NCI-H1694 treated with DMSO at 0.1 percent for 48 hours (cell line): Measurements from ENCODE around the gene OR4E1.
"Not testable (repeated sequence)": the region's sequence is repeated elsewhere in the genome, so short reads cannot be mapped to it uniquely, and the experiment has no call there.

Experiments used
- DNase-seq: peaks from one replicate; lab custom pipeline; 2025; lab: John Stamatoyannopoulos, UW

OR4E1 gene

GRCh38 chr14:21673718-21674117 is at the start of gene OR4E1:
Gene OR4E1 (minus strand): TSS chr14:21673818. CDS start chr14:21670935, 2,883 bp downstream.
- DNase-seq, result no peak

DNA sequence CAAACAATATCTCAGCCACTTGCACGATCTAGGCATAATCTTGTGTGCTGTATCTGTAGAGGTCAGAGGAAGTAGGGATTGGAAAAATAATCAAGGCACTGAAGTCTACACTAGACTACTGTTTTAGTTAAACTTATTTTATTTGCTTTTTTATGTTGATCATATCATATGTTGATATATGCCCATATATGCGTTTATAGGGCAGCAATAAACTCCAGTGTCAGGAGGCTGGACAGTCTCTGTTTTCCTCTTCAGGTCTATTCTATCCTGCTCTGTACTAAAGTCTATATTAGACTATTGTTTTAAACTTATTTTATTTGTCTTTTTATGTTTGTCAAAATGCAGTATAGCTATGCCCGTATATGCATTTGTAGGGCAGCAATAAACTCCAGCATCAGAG is 47.9 kb upstream of the OR4E1 start:
- no peak for DNase-seq

- no peak for DNase-seq
These were observed 46.2 kb upstream of the OR4E1 start for GRCh38 chr14:21719841-21720240.

GRCh38 chr14:21714318-21714929 is 40.8 kb upstream of the OR4E1 start:
- no peak for DNase-seq

GRCh38 chr14:21712036-21712435 is 38.4 kb upstream of the OR4E1 start:
- DNase-seq, result no peak

DNA sequence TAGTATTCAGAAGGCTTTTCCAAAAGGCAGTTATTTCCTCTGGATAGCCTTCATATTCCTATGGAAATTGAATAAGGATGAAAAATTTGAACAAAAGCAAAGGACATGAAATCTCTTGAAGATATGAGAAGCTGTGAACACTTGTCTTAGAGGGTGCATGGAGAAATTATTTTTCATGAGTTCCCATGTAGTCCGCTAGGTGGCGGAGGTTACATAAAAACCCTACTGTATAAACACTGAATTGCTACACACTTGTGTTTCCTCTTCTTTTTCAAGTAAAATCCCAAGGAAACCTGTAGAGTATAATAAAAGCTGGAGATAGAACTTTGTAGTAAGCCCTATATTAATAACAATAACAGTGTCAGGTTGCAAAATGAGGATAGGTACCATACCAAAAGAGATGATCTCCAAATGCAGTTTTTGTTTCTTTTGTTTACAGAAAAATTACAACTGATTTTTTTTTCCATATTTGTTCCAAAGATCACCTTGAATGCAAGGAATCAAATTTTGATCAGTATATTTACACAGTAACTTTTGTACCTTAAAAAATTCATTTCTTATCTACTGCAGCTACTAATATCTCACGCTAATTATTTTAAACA is 37.8 kb upstream of the OR4E1 start:
- DNase-seq, result peak; percentile 55

GRCh38 chr14:21704338-21704737 is 30.7 kb upstream of the OR4E1 start:
- DNase-seq, result no peak

DNA sequence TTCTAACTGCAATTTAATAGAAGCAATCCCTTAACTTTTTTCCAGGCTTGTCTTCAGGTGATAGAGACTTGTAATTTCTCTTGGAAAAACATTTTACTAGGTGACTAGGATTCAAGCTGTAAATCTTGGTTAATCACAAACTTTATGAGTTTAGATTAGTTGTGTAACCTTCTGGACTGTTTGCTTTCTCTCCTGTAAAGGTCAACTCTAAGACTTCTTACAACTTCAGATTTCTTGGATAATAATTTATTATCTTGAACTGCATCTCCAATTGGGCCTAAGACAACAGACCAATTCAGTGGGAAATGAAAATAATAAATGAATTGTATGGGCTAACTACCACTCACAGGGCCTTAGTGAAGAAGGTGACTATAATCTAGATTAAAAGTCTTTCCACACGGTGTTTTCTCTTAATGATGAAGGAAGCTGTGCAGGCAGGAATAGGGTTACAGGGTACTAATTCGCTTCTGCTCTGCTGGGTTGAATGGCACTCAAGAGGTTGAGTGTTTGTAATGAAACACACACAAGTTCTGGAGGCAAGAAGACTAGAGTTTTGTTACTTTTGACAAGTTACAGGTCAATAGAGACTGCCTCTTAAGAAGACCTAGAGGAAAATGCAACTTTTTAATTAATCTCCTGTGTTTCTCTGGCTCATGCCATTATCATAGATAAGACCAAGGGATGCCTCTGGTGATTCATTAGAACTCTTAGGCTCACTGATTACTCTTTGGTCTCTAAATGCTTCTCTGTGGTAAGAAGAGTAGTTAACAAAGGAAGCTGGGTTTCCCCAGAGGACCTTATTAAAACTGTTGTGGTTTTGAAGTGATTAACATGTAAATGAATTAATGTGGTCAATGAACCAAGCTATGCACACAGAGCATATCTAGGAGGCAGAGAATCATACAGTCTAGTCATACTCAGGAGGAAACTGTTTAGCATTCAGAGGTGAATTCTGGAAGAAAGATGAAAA is 30.0 kb upstream of the OR4E1 start:
- DNase-seq, result no peak

- DNase-seq, result no peak
These were observed 28.7 kb upstream of the OR4E1 start for GRCh38 chr14:21702316-21702715.

DNA sequence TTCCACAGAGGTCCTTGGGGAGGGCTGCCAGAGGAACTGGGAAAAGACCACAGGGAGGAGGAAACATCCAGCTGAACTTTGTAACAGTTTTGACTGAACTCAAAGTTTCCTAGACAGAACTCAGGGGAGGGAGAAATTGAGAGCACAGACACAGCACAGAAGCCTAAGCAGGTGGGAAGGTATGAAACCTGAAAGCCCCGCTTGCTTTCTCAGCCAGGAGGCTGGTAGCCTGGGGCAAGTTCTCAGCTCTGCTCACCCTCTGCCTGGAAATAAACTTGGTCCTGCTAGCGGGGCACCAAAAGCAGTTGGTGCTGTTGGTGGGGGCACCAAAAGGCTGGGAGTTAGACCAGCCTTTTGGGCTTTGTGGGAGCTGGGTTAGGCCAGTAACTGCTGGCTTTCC is 25.9 kb upstream of the OR4E1 start:
- DNase-seq, result no peak

GRCh38 chr14:21698538-21698937 is 24.9 kb upstream of the OR4E1 start:
- DNase-seq, result not testable (repeated sequence)

- DNase-seq, result not testable (repeated sequence)
These were observed 24.0 kb upstream of the OR4E1 start for GRCh38 chr14:21697662-21698061.

DNA sequence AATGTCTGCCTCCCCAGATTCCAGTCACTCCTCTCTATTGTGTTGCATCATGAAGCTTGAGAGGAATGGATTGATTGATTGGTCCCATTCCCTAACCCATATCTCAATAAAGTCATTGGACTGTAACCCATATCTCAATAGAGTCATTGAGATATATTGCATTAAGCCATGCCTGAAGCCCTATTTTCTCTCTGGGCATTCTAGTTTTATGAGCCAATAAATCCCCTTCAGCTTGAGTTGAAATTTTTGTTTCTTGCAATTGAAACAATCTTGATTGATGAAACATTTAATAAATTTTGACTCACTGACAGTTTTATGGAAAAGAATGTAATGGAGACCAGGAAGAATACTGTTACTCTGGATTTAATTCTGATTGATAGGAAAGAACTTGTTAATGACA is 20.8 kb upstream of the OR4E1 start:
- no peak for DNase-seq

DNA sequence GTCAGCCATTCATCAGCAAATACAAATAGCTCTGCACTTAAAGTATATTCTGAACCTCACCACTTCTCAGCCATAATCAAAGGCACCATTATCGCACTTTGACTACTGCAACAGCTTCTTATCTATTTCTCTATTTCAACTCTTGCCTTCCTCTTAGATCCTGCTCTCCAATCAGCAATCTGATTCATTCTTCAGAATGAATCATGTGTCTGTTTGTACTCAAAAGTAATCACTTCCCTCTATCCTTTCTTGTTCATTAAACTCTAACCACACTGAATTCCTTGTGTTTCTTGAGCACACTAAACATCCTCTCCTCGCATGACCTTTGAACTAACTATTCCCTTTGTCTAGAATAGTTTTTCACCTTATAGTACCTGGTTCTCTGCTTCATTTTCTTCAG is 12.8 kb upstream of the OR4E1 start:
- no peak for DNase-seq

GRCh38 chr14:21680072-21680471 is 6.5 kb upstream of the OR4E1 start:
- DNase-seq, result no peak

GRCh38 chr14:21675566-21675965 is 1.9 kb upstream of the OR4E1 start:
- no peak for DNase-seq

GRCh38 chr14:21672116-21672515 is 1.5 kb downstream of the OR4E1 start:
- no peak for DNase-seq

DNA sequence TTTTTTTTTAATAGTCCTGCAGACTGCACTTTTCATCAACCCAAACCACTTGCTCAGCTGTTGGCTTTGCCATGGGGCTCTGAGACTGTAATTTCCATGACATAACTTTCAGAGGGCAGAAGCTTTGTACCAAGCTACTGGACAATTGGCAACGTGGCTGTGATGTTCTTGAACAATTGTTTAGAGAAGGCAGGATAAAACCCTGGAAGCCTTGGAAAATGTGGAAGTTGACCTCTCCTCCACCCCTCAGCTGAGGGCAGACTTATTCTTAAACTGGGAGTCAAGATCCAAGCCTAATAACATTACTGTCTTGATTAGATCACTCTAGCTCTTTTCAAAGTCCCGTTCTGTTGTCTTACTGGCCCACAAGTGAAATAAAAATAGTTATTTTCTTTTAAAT is 2.2 kb downstream of the OR4E1 start:
- no peak for DNase-seq

DNA sequence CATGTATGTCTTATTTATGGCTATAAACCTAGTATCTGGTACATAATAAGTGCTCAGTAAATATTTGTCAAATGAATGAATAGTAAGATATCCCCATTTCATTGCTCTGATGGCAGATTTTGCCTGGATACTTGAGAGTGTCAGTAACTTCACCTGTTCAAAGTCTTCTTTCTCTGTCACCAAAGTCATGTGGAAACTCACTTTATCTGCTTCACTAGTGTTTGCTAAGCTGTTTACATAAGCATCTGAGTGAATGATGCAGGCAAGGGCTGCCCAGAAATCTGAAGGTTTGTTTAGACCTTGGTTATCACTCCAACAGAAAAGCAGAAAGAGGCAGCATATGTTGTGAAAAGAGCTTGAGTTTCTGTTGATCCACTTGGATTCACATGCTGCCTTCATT is 4.3 kb downstream of the OR4E1 start:
- no peak for DNase-seq

- no peak for DNase-seq
These were observed 5.2 kb downstream of the OR4E1 start for GRCh38 chr14:21668377-21668776.

DNA sequence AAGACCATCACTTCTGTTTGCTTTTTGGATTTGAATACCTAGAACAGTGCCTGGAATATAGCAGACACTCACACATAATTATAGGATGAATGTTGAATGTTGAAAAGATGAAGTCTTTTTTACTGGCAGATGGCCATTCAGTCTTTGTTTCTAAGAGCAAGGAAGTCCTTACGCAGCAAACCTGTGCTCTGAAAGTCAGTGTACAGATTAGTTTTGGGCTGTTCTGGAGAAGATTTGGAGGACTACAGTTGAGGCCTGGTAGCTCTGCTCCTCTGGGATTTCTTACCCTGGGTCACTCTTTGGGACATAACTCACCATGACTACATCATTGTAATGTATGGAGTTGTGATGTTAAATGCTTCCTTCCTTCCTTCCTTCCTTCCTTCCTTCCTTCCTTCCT is 16.6 kb downstream of the OR4E1 start:
- DNase-seq, result no peak

- DNase-seq, result no peak
These were observed 19.4 kb downstream of the OR4E1 start for GRCh38 chr14:21654215-21654614.

- no peak for DNase-seq
These were observed 20.2 kb downstream of the OR4E1 start, which contains the start of gene OR4E2 for GRCh38 chr14:21653331-21653885. Gene OR4E2 (plus strand): TSS chr14:21653835. CDS start chr14:21665083, 11,248 bp downstream.
